IMR-90 (cell line): ENCODE measurements around the gene SERP2. TPM values are rescaled to one million over a fixed set of nuclear protein-coding genes. Genes with fewer than 3 reads are reported as not detected.
A peak's percentile ranks its signal among the peaks of the same experiment; 100 is the strongest.

Source experiments
- ATAC-seq: fragments of 200-7000 bp; cut with Tn5 transposase; 2 replicates; pipeline ENCODE4 v1.9.1; 2020; ENCODE audit warnings: low read depth, mild to moderate bottlenecking, moderate library complexity
- BruUV-seq: library from RNA; stranded (reverse); fragments of 400-500 nt; replicated peaks from 2 replicates; lab custom pipeline; 2021; lab: Mats Ljungman, UMichigan
- CTCF ChIA-PET: fragments of 300-600 bp; formaldehyde crosslinking; extraction: SDS; loops from one replicate; lab custom pipeline; 2021; ENCODE audit warnings: antibody characterized with exemption; lab: Yijun Ruan, JAX
- POLR2A ChIA-PET: fragments of 300-600 bp; sonication (Branson Sonifier 250); formaldehyde crosslinking; loops from one replicate; lab custom pipeline; 2022; ENCODE audit warnings: antibody characterized with exemption; ENCODE audit not compliant: unreplicated experiment; lab: Charles Lee
- DNase-seq: peaks from one replicate; pipeline ENCODE4 v3.0.0; 2013
- H2AFZ ChIP-seq: replicated peaks from 2 replicates; pipeline ENCODE3; 2013; ENCODE audit warnings: low read length, mild to moderate bottlenecking; ENCODE audit not compliant: poor library complexity
- H2AK5ac ChIP-seq: 2 replicates; pipeline ENCODE4 v1.6.1; 2013; ENCODE audit warnings: low read depth, low read length, inconsistent platforms
- H2AK9ac ChIP-seq: replicated peaks from 2 replicates; pipeline ENCODE3; 2013; ENCODE audit warnings: mild to moderate bottlenecking, low read depth, low read length, moderate library complexity; ENCODE audit not compliant: poor library complexity
- H2BK120ac ChIP-seq: 2 replicates; pipeline ENCODE4 v1.6.1; 2013; ENCODE audit warnings: low read depth, low read length, inconsistent platforms
- H2BK15ac ChIP-seq: 3 replicates; pipeline ENCODE4 v1.6.1; 2013; ENCODE audit warnings: low read depth, low read length, inconsistent platforms
- H2BK20ac ChIP-seq: 2 replicates; pipeline ENCODE4 v1.6.1; 2013; ENCODE audit warnings: low read depth, mild to moderate bottlenecking, inconsistent platforms, low read length, moderate library complexity
- H2BK5ac ChIP-seq: 2 replicates; pipeline ENCODE4 v1.6.1; 2013; ENCODE audit warnings: mild to moderate bottlenecking, low read depth, low read length, inconsistent platforms; ENCODE audit not compliant: poor library complexity, severe bottlenecking
- H3K14ac ChIP-seq: replicated peaks from 2 replicates; pipeline ENCODE4 v1.6.1; 2013; ENCODE audit warnings: low read depth, low read length, inconsistent platforms
- H3K18ac ChIP-seq: 2 replicates; pipeline ENCODE4 v1.6.1; 2013; ENCODE audit warnings: low read depth, low read length, control low read depth
- H3K23ac ChIP-seq: 2 replicates; pipeline ENCODE4 v1.6.1; 2013; ENCODE audit warnings: low read depth, low read length, inconsistent platforms
- H3K27ac ChIP-seq: 2 replicates; pipeline ENCODE4 v1.5.1; 2013; ENCODE audit warnings: mild to moderate bottlenecking, control low read depth, low read length; ENCODE audit not compliant: insufficient read depth
- H3K27me3 ChIP-seq: 2 replicates; pipeline ENCODE4 v1.6.1; 2013; ENCODE audit warnings: low read length; ENCODE audit not compliant: control insufficient read depth, insufficient read depth
- H3K36me3 ChIP-seq: 2 replicates; pipeline ENCODE4 v1.6.1; 2013; ENCODE audit warnings: low read length, mixed read lengths; ENCODE audit not compliant: control insufficient read depth, insufficient read depth
- H3K4ac ChIP-seq: 2 replicates; pipeline ENCODE4 v1.6.1; 2013; ENCODE audit warnings: low read depth, low read length, inconsistent platforms
- H3K4me1 ChIP-seq: 2 replicates; pipeline ENCODE4 v1.6.1; 2013; ENCODE audit warnings: low read length, mixed read lengths; ENCODE audit not compliant: control insufficient read depth, insufficient read depth
- H3K4me2 ChIP-seq: 2 replicates; pipeline ENCODE4 v1.6.1; 2013; ENCODE audit warnings: low read depth, mild to moderate bottlenecking, control low read depth, low read length, moderate library complexity
- H3K4me3 ChIP-seq: 2 replicates; pipeline ENCODE4 v1.5.1; 2013; ENCODE audit warnings: low read depth, mild to moderate bottlenecking, control low read depth, low read length, moderate library complexity; ENCODE audit not compliant: insufficient read depth
- H3K56ac ChIP-seq: 2 replicates; pipeline ENCODE4 v1.6.1; 2013; ENCODE audit warnings: low read length, inconsistent platforms; ENCODE audit not compliant: insufficient read depth; ENCODE audit errors: extremely low read depth
- H3K79me1 ChIP-seq, 2 experiments: 2 replicates each; pipeline ENCODE4 v1.6.1; 2013; ENCODE audit warnings: low read length in 2 of 2, inconsistent platforms in 1 of 2, low read depth in 1 of 2
- H3K9ac ChIP-seq: 2 replicates; pipeline ENCODE4 v1.6.1; 2013; ENCODE audit warnings: low read depth, low read length, control low read depth
- H3K9me1 ChIP-seq: 2 replicates; pipeline ENCODE4 v1.6.1; 2013; ENCODE audit warnings: low read length, inconsistent platforms; ENCODE audit not compliant: insufficient read depth
- H3K9me3 ChIP-seq: 2 replicates; pipeline ENCODE4 v1.6.1; 2013; ENCODE audit warnings: low read length; ENCODE audit not compliant: control insufficient read depth, insufficient read depth
- H4K20me1 ChIP-seq: 2 replicates; pipeline ENCODE4 v1.6.1; 2013; ENCODE audit warnings: low read length, inconsistent platforms; ENCODE audit not compliant: insufficient read depth
- H4K5ac ChIP-seq: 2 replicates; pipeline ENCODE4 v1.6.1; 2013; ENCODE audit warnings: mild to moderate bottlenecking, low read depth, low read length, control low read depth
- H4K8ac ChIP-seq, 2 experiments: 2 replicates each; pipeline ENCODE4 v1.6.1; 2013; ENCODE audit warnings: low read depth in 2 of 2, low read length in 2 of 2, control low read depth in 1 of 2, inconsistent platforms in 1 of 2
- H4K91ac ChIP-seq: 2 replicates; pipeline ENCODE4 v1.6.1; 2013; ENCODE audit warnings: low read depth, low read length, inconsistent platforms; ENCODE audit not compliant: insufficient read depth
- CTCF ChIP-seq: conservative IDR thresholded peaks from 2 replicates; pipeline ENCODE4 v1.5.1; 2012; ENCODE audit warnings: mild to moderate bottlenecking, low read depth, low read length, improper control_type of control experiment
- ELK1 ChIP-seq: fragments of 150-350 bp; IDR thresholded peaks from 2 replicates; pipeline ENCODE4 v1.6.1; 2016; ENCODE audit warnings: low read depth, mild to moderate bottlenecking, low read length, moderate library complexity, borderline replicate concordance
- MAFK ChIP-seq: IDR thresholded peaks from 2 replicates; pipeline ENCODE4 v1.6.1; 2012; ENCODE audit warnings: low read depth, low read length, improper control_type of control experiment
- NFE2L2 ChIP-seq: fragments of 150-350 bp; IDR thresholded peaks from 2 replicates; pipeline ENCODE4 v1.6.1; 2016; ENCODE audit warnings: low read depth, mild to moderate bottlenecking, low read length
- RCOR1 ChIP-seq: IDR thresholded peaks from 2 replicates; pipeline ENCODE4 v1.6.1; 2012; ENCODE audit warnings: mild to moderate bottlenecking, low read length, improper control_type of control experiment; ENCODE audit not compliant: insufficient replicate concordance
- USF2 ChIP-seq: fragments of 150-350 bp; IDR thresholded peaks from 2 replicates; pipeline ENCODE4 v1.6.1; 2017; ENCODE audit warnings: mild to moderate bottlenecking, antibody characterized with exemption, low read length, low read depth
- WGBS, 2 experiments: methylation state at CpG; one replicate each; pipeline versions ENCODE4 v1.1.5 to v1.1.7; 2013; ENCODE audit warnings: missing lambda C conversion rate in 2 of 2; ENCODE audit not compliant: insufficient read length in 1 of 2; ENCODE audit errors: extremely low coverage in 2 of 2; 5-methylcytosine and 5-hydroxymethylcytosine counted together
- dilution Hi-C: fragments of 300-500 bp; cut with HindIII; formaldehyde crosslinking; loops from one replicate; pipeline ENCODE4 v1.14.3; 2018; ENCODE audit warnings: low sequenced_read_pairs; ENCODE audit not compliant: unreplicated experiment
- in situ Hi-C: fragments of 300-500 bp; cut with MboI; formaldehyde crosslinking; loops from 3 replicates; pipeline ENCODE4 v1.14.3; 2019; ENCODE audit warnings: low sequenced_read_pairs, inconsistent platforms, mixed read lengths
- intact Hi-C: fragments of 100-400 bp; cut with micrococcal nuclease; formaldehyde crosslinking; loops from 2 replicates; pipeline ENCODE4 v1.10.0; 2022
- polyA plus RNA-seq, 3 experiments: library from polyadenylated mRNA; depleted of rRNA; stranded (reverse); fragments of >200 nt; gene quantifications; 2 replicates each; pipeline ENCODE4 v1.2.3, GENCODE V29; 2012; ENCODE audit warnings: low replicate concordance in 1 of 3
- total RNA-seq: library from RNA; depleted of rRNA; stranded (reverse); fragments of >200 nt; gene quantifications from 2 replicates; pipeline ENCODE4 v1.2.3, GENCODE V29; 2012

SERP2 gene
- total and polyA plus RNA-seq, 2 of the 4 experiments (the other 2 are of a cell fraction), result 0.54 to 1.4 TPM

- Histone ChIP-seq H3K14ac (no peak overlapping the region), H3K9me1 (0 out of 2 replicates have a peak, but pooled peaks cover 2% of the 10 kb centered on the region), H3K4ac (no peak overlapping the region), H3K9ac (no peak overlapping the region), H2AK9ac (no peak overlapping the region), H4K91ac (no peak overlapping the region), H4K8ac (0 out of 4 replicates have a peak overlapping the region, but pooled peaks of 1 of the 2 experiments have one; percentile 39), H2BK120ac (no peak overlapping the region), H2BK20ac (no peak overlapping the region), H2BK15ac (no peak overlapping the region), H4K5ac (no peak overlapping the region; the same call in 1 of the 2 replicates), H2BK5ac (no peak overlapping the region), H3K18ac (no peak overlapping the region), H4K20me1 (no peaks in the 10 kb centered on the region), H3K9me3 (no peaks in the 10 kb centered on the region), H3K27ac (no peak overlapping the region), H3K23ac (no peak overlapping the region), H3K36me3 (no peaks in the 10 kb centered on the region), H3K4me2 (no peak overlapping the region), H3K27me3 (peaks cover 7% of the 10 kb centered on the region), H3K79me1 (no peaks in the 10 kb centered on the region), H3K4me1 (peaks cover 3% of the 10 kb centered on the region; the same call in 1 of the 2 replicates), H3K56ac (no peak overlapping the region), H2AFZ (peak overlapping the region; percentile 74), H3K4me3 (no peak overlapping the region), H2AK5ac (no peak overlapping the region)
- in situ Hi-C loops, result no loop called here
- ChIA-PET POLR2A (no interaction called here), CTCF (interaction anchor here (0.6 to 1.1 kb wide), 2 partner anchors 67 to 206 kb away, joined by 3 read pairs; no protein-coding TSS in a partner anchor)
- WGBS, 2 experiments, result 56% methylated on average over 14 of the region's 26 CpGs; no CpG with 5 or more reads in 1 of the 2 experiments
- TF ChIP-seq CTCF (no peak), NFE2L2 (no peak), MAFK (no peak), RCOR1 (no peak), ELK1 (no peak), USF2 (no peak)
- DNase-seq (peak; percentile 26), ATAC-seq (peak; percentile 37)
- dilution Hi-C loops, result no loop called here
- intact Hi-C loops, result no loop called here
- BruUV-seq, result no TSS peak
Measured at GRCh38 chr13:44396701-44397580, 23.3 kb downstream of the SERP2 start.
